NB4 (cell line): Measurements from ENCODE around the gene POU6F2.

Experiments used
- CTCF ChIP-seq: IDR thresholded peaks from one replicate; pipeline ENCODE4 v1.5.1; 2012; ENCODE audit warnings: low read depth, low read length
- POLR2A ChIP-seq: IDR thresholded peaks from 2 replicates; pipeline ENCODE4 v1.6.1; 2011; ENCODE audit warnings: mild to moderate bottlenecking; ENCODE audit not compliant: insufficient read length; ENCODE audit errors: extremely low read depth

GRCh38 chr7:39265641-39266591, 288.2 kb downstream of the POU6F2 start:
- TF ChIP-seq CTCF = no peak
- no peak for TF ChIP-seq POLR2A
